Measurements from ENCODE around the gene MACF1. TPM values are rescaled to one million over a fixed set of nuclear protein-coding genes. Genes with fewer than 3 reads are reported as not detected.

The MACF1 gene
- polyA plus RNA-seq, 1 of the 3 experiments (the other 2 are of a cell fraction): 37.6 TPM

DNA sequence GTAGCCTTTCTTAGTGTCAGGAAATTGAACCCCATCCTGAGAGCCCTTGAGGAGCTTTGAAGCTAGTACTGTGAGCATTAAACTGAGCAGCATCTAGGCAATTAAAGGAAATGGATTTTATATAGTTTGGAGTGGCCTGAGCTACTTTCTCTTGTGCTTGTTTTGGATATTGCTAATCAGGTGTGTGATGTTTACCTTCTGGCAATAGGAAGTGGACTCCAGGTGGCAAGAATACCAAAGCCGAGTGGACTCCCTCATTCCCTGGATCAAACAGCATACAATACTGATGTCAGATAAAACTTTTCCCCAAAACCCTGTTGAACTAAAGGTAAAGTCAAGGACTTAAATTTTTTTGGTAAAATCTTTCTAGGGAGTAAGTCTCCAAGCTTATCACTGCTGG, 79.4 kb downstream of the MACF1 start:
- Histone ChIP-seq H3K9me3 (no peaks in the 10 kb centered on the region), H3K27me3 (ENCODE audit: insufficient read depth) (no peaks in the 10 kb centered on the region), H3K9ac (no peak overlapping the region), H3K9me2 (no peaks in the 10 kb centered on the region), H3K4me3 (ENCODE audit: low read depth in 2 of 2, low read length in 1 of 2) (no peak overlapping the region), H3K4me2 (no peak overlapping the region), H3K79me2 (ENCODE audit: insufficient read depth) (peaks cover 43% of the 10 kb centered on the region), H3F3A (replicated peaks; ENCODE audit: insufficient read depth) (no peaks in the 10 kb centered on the region), H3K36me3 (replicated peaks in 1 of 2; ENCODE audit: control insufficient read depth in 1 of 2, insufficient read depth in 2 of 2, low read length in 1 of 2) (peaks cover 47 to 68% of the 10 kb centered on the region in 2 experiments), H3K27ac (ENCODE audit: low read depth in 2 of 2, low read length in 1 of 2) (no peak overlapping the region), H2AFZ (ENCODE audit: low read depth) (no peak overlapping the region), H3K4me1 (ENCODE audit: control insufficient read depth in 1 of 2, insufficient read depth in 2 of 2, low read depth in 1 of 2, low read length in 1 of 2) (no peaks in the 10 kb centered on the region), H4K20me1 (ENCODE audit: insufficient read depth) (peaks cover 23% of the 10 kb centered on the region)
- DNase-seq: no peak
- WGBS (ENCODE audit: low lambda C conversion rate): 88% methylated on average over 1 of the region's 1 CpG
- TF ChIP-seq, protein P1, sequence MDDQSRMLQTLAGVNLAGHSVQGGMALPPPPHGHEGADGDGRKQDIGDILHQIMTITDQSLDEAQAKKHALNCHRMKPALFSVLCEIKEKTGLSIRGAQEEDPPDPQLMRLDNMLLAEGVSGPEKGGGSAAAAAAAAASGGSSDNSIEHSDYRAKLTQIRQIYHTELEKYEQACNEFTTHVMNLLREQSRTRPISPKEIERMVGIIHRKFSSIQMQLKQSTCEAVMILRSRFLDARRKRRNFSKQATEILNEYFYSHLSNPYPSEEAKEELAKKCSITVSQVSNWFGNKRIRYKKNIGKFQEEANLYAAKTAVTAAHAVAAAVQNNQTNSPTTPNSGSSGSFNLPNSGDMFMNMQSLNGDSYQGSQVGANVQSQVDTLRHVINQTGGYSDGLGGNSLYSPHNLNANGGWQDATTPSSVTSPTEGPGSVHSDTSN (IDR thresholded peaks at IDR 0.05): no peak
- TF ChIP-seq JUND (IDR thresholded peaks at IDR 0.05): no peak
- no peak for TF ChIP-seq RAD21 (IDR thresholded peaks at IDR 0.05; ENCODE audit: low read length)
- TF ChIP-seq USF2 (IDR thresholded peaks at IDR 0.05; ENCODE audit: borderline replicate concordance, low read depth, low read length): no peak
- no peak for TF ChIP-seq RXRA (IDR thresholded peaks at IDR 0.05; ENCODE audit: borderline replicate concordance, low read depth)
- no peak for TF ChIP-seq YY1 (IDR thresholded peaks at IDR 0.05; ENCODE audit: low read depth)
- no peak for TF ChIP-seq MXI1 (IDR thresholded peaks at IDR 0.05; ENCODE audit: low read depth, low read length)
- TF ChIP-seq NRF1 (IDR thresholded peaks at IDR 0.05; ENCODE audit: low read depth, low read length): no peak
- no peak for TF ChIP-seq IRF3 (IDR thresholded peaks at IDR 0.05; ENCODE audit: low read depth, low read length)
- no peak for TF ChIP-seq FOSL2 (IDR thresholded peaks at IDR 0.05; ENCODE audit: borderline replicate concordance, low read depth)
- no peak for TF ChIP-seq REST (IDR thresholded peaks at IDR 0.05; ENCODE audit: low read depth, low read length)
- TF ChIP-seq FOXJ3 (CRISPR knock-in tag; IDR thresholded peaks at IDR 0.05): no peak
- no peak for TF ChIP-seq CTCF (IDR thresholded peaks at IDR 0.05)
- TF ChIP-seq NFIC (IDR thresholded peaks at IDR 0.05; ENCODE audit: borderline replicate concordance): no peak
- no peak for TF ChIP-seq MEF2A (IDR thresholded peaks at IDR 0.05; ENCODE audit: borderline replicate concordance, low read depth)
- no peak for TF ChIP-seq SMC3 (IDR thresholded peaks at IDR 0.05; ENCODE audit: low read depth, low read length)
- no peak for TF ChIP-seq CHD2 (IDR thresholded peaks at IDR 0.05; ENCODE audit: low read length, partially characterized antibody)
- TF ChIP-seq GABPA (IDR thresholded peaks at IDR 0.05; ENCODE audit: low read depth): no peak
- POLR2A ChIA-PET: no interaction called here
- CTCF ChIA-PET: interaction anchor here (0.6 to 2.7 kb wide), 4 partner anchors 25 to 127 kb away, joined by 3 to 8 read pairs (median 4); no protein-coding TSS in a partner anchor

Data from SK-N-SH (cell line).